ENCODE results near the gene SLC4A4. TPM values are rescaled to one million over a fixed set of nuclear protein-coding genes. Genes with fewer than 3 reads are reported as not detected.

The SLC4A4 gene
- total RNA-seq, 2 donors from 2014 or later, result 0.12 TPM; not detected in 1

GRCh38 chr4:71430609-71431008 lies 91.8 kb downstream of the SLC4A4 start:
- no peak overlapping the region for H3K27ac Mint-ChIP-seq
- no peaks in the 10 kb centered on the region for H3K9me3 Mint-ChIP-seq
- ATAC-seq (no peak), DNase-seq (ENCODE audit: low spot score in 2 of 2) (no peak)
- H3K36me3 Mint-ChIP-seq, result no peaks in the 10 kb centered on the region

GRCh38 chr4:71440612-71441011 lies 101.8 kb downstream of the SLC4A4 start:
- Mint-ChIP-seq H3K36me3 (no peaks in the 10 kb centered on the region), H3K27ac (no peak overlapping the region), H3K9me3 (no peaks in the 10 kb centered on the region)
- DNase-seq (ENCODE audit: low spot score in 2 of 2), result no peak
- no peak for ATAC-seq

GRCh38 chr4:71441186-71442169 lies 102.7 kb downstream of the SLC4A4 start:
- no peak overlapping the region for H3K27ac Mint-ChIP-seq
- DNase-seq (ENCODE audit: low spot score in 2 of 2), result no peak
- no peaks in the 10 kb centered on the region for H3K36me3 Mint-ChIP-seq
- no peak for ATAC-seq
- H3K9me3 Mint-ChIP-seq, result no peaks in the 10 kb centered on the region

- H3K27ac Mint-ChIP-seq, result no peak overlapping the region
- no peaks in the 10 kb centered on the region for H3K9me3 Mint-ChIP-seq
- ATAC-seq, result no peak
- DNase-seq (ENCODE audit: low spot score in 2 of 2), result no peak
- no peaks in the 10 kb centered on the region for H3K36me3 Mint-ChIP-seq
Measured at GRCh38 chr4:71442336-71442735, 103.5 kb downstream of the SLC4A4 start.

- H3K9me3 Mint-ChIP-seq, result no peaks in the 10 kb centered on the region
- DNase-seq (ENCODE audit: low spot score in 2 of 2) (no peak), ATAC-seq (no peak)
- no peaks in the 10 kb centered on the region for H3K36me3 Mint-ChIP-seq
- no peak overlapping the region for H3K27ac Mint-ChIP-seq
Measured at GRCh38 chr4:71444395-71444794, 105.6 kb downstream of the SLC4A4 start.

- Mint-ChIP-seq H3K27ac (no peak overlapping the region), H3K36me3 (no peaks in the 10 kb centered on the region), H3K9me3 (no peaks in the 10 kb centered on the region)
- ATAC-seq (no peak), DNase-seq (ENCODE audit: low spot score in 2 of 2) (no peak)
Measured at GRCh38 chr4:71445811-71446210, 107.0 kb downstream of the SLC4A4 start.

GRCh38 chr4:71446479-71447081 lies 107.8 kb downstream of the SLC4A4 start:
- Mint-ChIP-seq H3K9me3 (no peaks in the 10 kb centered on the region), H3K27ac (no peak overlapping the region), H3K36me3 (no peaks in the 10 kb centered on the region)
- ATAC-seq (no peak), DNase-seq (ENCODE audit: low spot score in 2 of 2) (no peak)

GRCh38 chr4:71449040-71449439 lies 110.2 kb downstream of the SLC4A4 start:
- Mint-ChIP-seq H3K36me3 (no peaks in the 10 kb centered on the region), H3K9me3 (no peaks in the 10 kb centered on the region), H3K27ac (no peak overlapping the region)
- no peak for ATAC-seq
- no peak for DNase-seq (ENCODE audit: low spot score in 2 of 2)

GRCh38 chr4:71449878-71450277 lies 111.1 kb downstream of the SLC4A4 start:
- Mint-ChIP-seq H3K9me3 (no peaks in the 10 kb centered on the region), H3K27ac (no peak overlapping the region), H3K36me3 (no peaks in the 10 kb centered on the region)
- no peak for DNase-seq (ENCODE audit: low spot score in 2 of 2)
- no peak for ATAC-seq

GRCh38 chr4:71453531-71453930 lies 114.7 kb downstream of the SLC4A4 start:
- Mint-ChIP-seq H3K9me3 (no peaks in the 10 kb centered on the region), H3K27ac (no peak overlapping the region), H3K36me3 (no peaks in the 10 kb centered on the region)
- no peak for ATAC-seq
- no peak for DNase-seq (ENCODE audit: low spot score in 2 of 2)

- no peaks in the 10 kb centered on the region for H3K36me3 Mint-ChIP-seq
- no peak for ATAC-seq
- H3K9me3 Mint-ChIP-seq, result no peaks in the 10 kb centered on the region
- DNase-seq (ENCODE audit: low spot score in 2 of 2), result no peak
- no peak overlapping the region for H3K27ac Mint-ChIP-seq
Measured at GRCh38 chr4:71456841-71457240, 118.0 kb downstream of the SLC4A4 start.

- no peaks in the 10 kb centered on the region for H3K9me3 Mint-ChIP-seq
- DNase-seq (ENCODE audit: low spot score in 2 of 2) (no peak), ATAC-seq (no peak)
- H3K27ac Mint-ChIP-seq, result no peak overlapping the region
- no peaks in the 10 kb centered on the region for H3K36me3 Mint-ChIP-seq
Measured at GRCh38 chr4:71460371-71460770, 121.6 kb downstream of the SLC4A4 start.

- no peaks in the 10 kb centered on the region for H3K36me3 Mint-ChIP-seq
Measured at GRCh38 chr4:71461422-71461821, 122.6 kb downstream of the SLC4A4 start.

GRCh38 chr4:71466775-71467174 lies 128.0 kb downstream of the SLC4A4 start:
- Mint-ChIP-seq H3K9me3 (no peaks in the 10 kb centered on the region), H3K36me3 (no peaks in the 10 kb centered on the region), H3K27ac (no peak overlapping the region)
- ATAC-seq, result no peak
- DNase-seq (ENCODE audit: low spot score in 2 of 2), result no peak

More at GRCh38 chr4:71461422-71461821, 122.6 kb downstream of the SLC4A4 start:
- Mint-ChIP-seq H3K27ac (no peak overlapping the region), H3K9me3 (no peaks in the 10 kb centered on the region)
- DNase-seq (ENCODE audit: low spot score in 2 of 2) (no peak), ATAC-seq (no peak)

GRCh38 chr4:71468116-71468710 lies 129.4 kb downstream of the SLC4A4 start:
- ATAC-seq, result no peak
- no peak for DNase-seq (ENCODE audit: low spot score in 2 of 2)
- Mint-ChIP-seq H3K36me3 (no peaks in the 10 kb centered on the region), H3K9me3 (no peaks in the 10 kb centered on the region), H3K27ac (no peak overlapping the region)

GRCh38 chr4:71469541-71469940 lies 130.7 kb downstream of the SLC4A4 start:
- Mint-ChIP-seq H3K9me3 (no peaks in the 10 kb centered on the region), H3K36me3 (no peaks in the 10 kb centered on the region), H3K27ac (no peak overlapping the region)
- ATAC-seq (no peak), DNase-seq (ENCODE audit: low spot score in 2 of 2) (no peak)

- DNase-seq (ENCODE audit: low spot score in 2 of 2), result no peak
- no peak overlapping the region for H3K27ac Mint-ChIP-seq
- no peak for ATAC-seq
- H3K36me3 Mint-ChIP-seq, result no peaks in the 10 kb centered on the region
- H3K9me3 Mint-ChIP-seq, result no peaks in the 10 kb centered on the region
Measured at GRCh38 chr4:71470524-71470923, 131.7 kb downstream of the SLC4A4 start.
